Pancreas (tissue), 10 donors: ENCODE results near the gene SPTLC2. TPM values are rescaled to one million over a fixed set of nuclear protein-coding genes. Genes with fewer than 3 reads are reported as not detected.

Source experiments
- ATAC-seq, 4 donors: fragments of 200-7000 bp; cut with Tn5 transposase; one replicate each; pipeline versions ENCODE4 v1.8.0 to v1.9.1; 2020; ENCODE audit warnings: mild to moderate bottlenecking in 4 of 4, moderate library complexity in 4 of 4
- DNase-seq, 6 donors: peaks; one replicate each; pipeline ENCODE4 v3.0.0-alpha.2; 2020
- FAIRE-seq: peaks from 2 replicates; lab custom pipeline; 2012; peaks lifted over from hg19 to GRCh38; lab: Jason Lieb, UNC
- H3K27ac ChIP-seq, 4 donors: fragments of 200-600 bp; sonication (generic); 1 replicate in 3 of 4; 2 replicates in 1 of 4; pipeline versions ENCODE4 v1.5.0 to v1.8.0; 2020
- H3K27me3 ChIP-seq, 4 donors: fragments of 200-600 bp; one replicate each; pipeline ENCODE4 v1.8.0; 2021
- H3K36me3 ChIP-seq, 3 donors: fragments of 200-600 bp; sonication (generic) in 1 of 3; one replicate each; pipeline versions ENCODE4 v1.5.0 to v1.8.0; 2020 to 2021
- H3K4me1 ChIP-seq, 3 donors: fragments of 200-600 bp; one replicate each; pipeline ENCODE4 v1.8.0; 2021
- H3K4me3 ChIP-seq, 4 donors: fragments of 200-600 bp; sonication (generic) in 2 of 4; one replicate each; pipeline versions ENCODE4 v1.5.0 to v1.8.0; 2020 to 2021
- H3K9me3 ChIP-seq, 4 donors: fragments of 200-600 bp; one replicate each; pipeline ENCODE4 v1.8.0; 2021
- CTCF ChIP-seq, 4 donors: fragments of 200-600 bp; sonication (generic) in 3 of 4; IDR thresholded peaks; one replicate each; pipeline versions ENCODE4 v1.5.0 to v1.8.0; 2021; ENCODE audit warnings: antibody characterized with exemption in 4 of 4
- WGBS, 2 donors: extraction: QIAGEN DNeasy Blood & Tissue Kit; methylation state at CpG; one replicate each; pipeline ENCODE4 v1.1.7; 2013; 5-methylcytosine and 5-hydroxymethylcytosine counted together
- intact Hi-C, 3 donors: fragments of 100-400 bp; cut with DNase I; formaldehyde crosslinking; loops; one replicate each; pipeline versions ENCODE4 v1.11.1 to v1.14.2; 2022
- polyA plus RNA-seq, 2 donors: library from polyadenylated mRNA; stranded (reverse); fragments of 200-250 nt; gene quantifications; one replicate each; pipeline ENCODE4 v1.2.3, GENCODE V29; 2013
- total RNA-seq, 6 donors: library from RNA; stranded (reverse); fragmentation: NEBNext Ultra II Directional in 4 of 6; extraction: Animal tissue kit (Norgen Biotek cat#: 25700) in 4 of 6; gene quantifications; one replicate each; pipeline versions ENCODE4 v1.2.1 to v1.2.4, GENCODE V29; 2021 to 2023
- donor health status: healthy with polysubstance abuse.
- donor health status: DM: no; HTN: no; CAD: no; lungs with moderate emphysema.
- donor health status: DM: no; HTN: no; CAD: no.
- donor health status: control.
- donor health status: control.
- donor health status: Bipolar disorder and iron deficiency.
- donor health status: DM: yes; HTN: yes; CAD: no.
- donor health status: DM: no; HTN: no; CAD: no.
- donor health status: DM: no; HTN: no; CAD: no.
- donor health status: DM: yes; HTN: yes; CAD: no.

SPTLC2 gene
- total and polyA plus RNA-seq, 8 donors: 3.2 to 19.4 (median 8.7) TPM

DNA sequence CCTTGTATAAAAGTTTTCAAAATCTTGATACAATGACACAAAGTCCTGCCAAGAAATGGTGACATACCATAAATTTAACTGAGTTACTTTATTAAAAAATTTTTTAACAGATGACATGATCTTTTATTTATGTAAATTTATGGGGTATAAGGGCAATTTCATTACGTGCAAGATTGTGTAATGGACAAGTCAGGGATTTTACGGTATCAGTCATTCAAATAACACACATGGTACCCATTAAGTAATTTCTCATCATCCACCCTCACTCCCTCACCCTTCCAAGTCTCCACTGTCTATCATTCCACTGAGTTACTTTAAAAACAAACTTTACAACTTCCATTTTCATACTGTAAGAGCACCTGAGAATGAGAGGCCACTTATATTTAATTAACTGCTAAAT, 37.4 kb downstream of the SPTLC2 start:
- Histone ChIP-seq H3K36me3 (no peaks in the 10 kb centered on the region), H3K27me3 (no peaks in the 10 kb centered on the region), H3K9me3 (no peaks in the 10 kb centered on the region), H3K4me3 (no peak overlapping the region), H3K27ac (no peak overlapping the region), H3K4me1 (peaks cover 0 to 6% (median 0%) of the 10 kb centered on the region in 3 donors)
- FAIRE-seq (no peak), DNase-seq (no peak), ATAC-seq (no peak)
- intact Hi-C loops: no loop called here
- WGBS, 2 donors: 56 to 58% methylated on average over 2 of the region's 2 CpGs
- TF ChIP-seq CTCF (IDR thresholded peaks at IDR 0.05): no peak

- no peaks in the 10 kb centered on the region for H3K36me3 ChIP-seq
- WGBS, 2 donors: 59 to 60% methylated on average over 4 of the region's 4 CpGs
- intact Hi-C loops: no loop called here
- ATAC-seq: no peak
- H3K9me3 ChIP-seq: no peaks in the 10 kb centered on the region
- no peaks in the 10 kb centered on the region for H3K4me1 ChIP-seq
- no peak for DNase-seq
- FAIRE-seq: no peak
- no peak for TF ChIP-seq CTCF (IDR thresholded peaks at IDR 0.05)
- H3K27ac ChIP-seq: no peak overlapping the region
- H3K4me3 ChIP-seq: no peak overlapping the region
- H3K27me3 ChIP-seq: no peaks in the 10 kb centered on the region
These were observed 41.9 kb downstream of the SPTLC2 start for GRCh38 chr14:77574446-77575115.

GRCh38 chr14:77573964-77574363, 42.5 kb downstream of the SPTLC2 start:
- ATAC-seq: no peak
- intact Hi-C loops: no loop called here

DNA sequence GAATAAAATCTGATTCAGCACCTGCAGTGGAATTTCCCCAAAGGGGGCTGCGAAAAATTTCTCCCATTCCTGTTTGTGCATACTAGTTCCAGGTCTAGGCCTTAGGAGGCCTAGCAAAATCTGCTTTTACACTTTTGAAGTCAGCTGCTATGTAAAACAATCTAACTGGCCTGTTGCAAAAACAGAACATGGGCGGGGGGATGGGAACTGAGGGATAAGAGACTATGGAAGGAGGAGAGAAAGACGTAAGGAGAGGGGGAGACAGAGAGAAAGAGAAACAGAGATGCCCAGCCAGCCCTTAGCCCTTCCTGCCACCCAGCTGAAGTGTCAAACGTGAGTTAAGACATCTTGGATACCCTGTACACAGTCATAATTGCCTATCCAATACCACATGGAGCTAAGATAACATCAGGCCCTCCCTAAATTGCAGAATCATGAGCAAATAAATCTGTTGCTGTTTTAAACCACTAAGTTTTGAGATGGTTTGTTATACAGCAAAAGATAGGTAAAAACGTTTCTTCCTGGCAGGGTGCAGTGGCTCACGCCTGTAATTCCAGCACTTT, 45.6 kb downstream of the SPTLC2 start:
- intact Hi-C loops: no loop called here
- Histone ChIP-seq H3K4me3 (no peak overlapping the region), H3K27ac (no peak overlapping the region), H3K36me3 (no peaks in the 10 kb centered on the region), H3K27me3 (no peaks in the 10 kb centered on the region), H3K9me3 (no peaks in the 10 kb centered on the region), H3K4me1 (no peaks in the 10 kb centered on the region)
- no peak for TF ChIP-seq CTCF (IDR thresholded peaks at IDR 0.05)
- WGBS, 2 donors: 74 to 81% methylated on average over 6 of the region's 6 CpGs
- DNase-seq (no peak), ATAC-seq (no peak), FAIRE-seq (no peak)

More at GRCh38 chr14:77573964-77574363, 42.5 kb downstream of the SPTLC2 start:
- Histone ChIP-seq H3K27me3 (no peaks in the 10 kb centered on the region), H3K9me3 (no peaks in the 10 kb centered on the region), H3K4me1 (no peaks in the 10 kb centered on the region), H3K27ac (no peak overlapping the region), H3K36me3 (no peaks in the 10 kb centered on the region), H3K4me3 (no peak overlapping the region)
- DNase-seq (no peak), FAIRE-seq (no peak)
- WGBS, 2 donors: 98 to 99% methylated on average over 3 of the region's 3 CpGs
- TF ChIP-seq CTCF (IDR thresholded peaks at IDR 0.05): no peak

DNA sequence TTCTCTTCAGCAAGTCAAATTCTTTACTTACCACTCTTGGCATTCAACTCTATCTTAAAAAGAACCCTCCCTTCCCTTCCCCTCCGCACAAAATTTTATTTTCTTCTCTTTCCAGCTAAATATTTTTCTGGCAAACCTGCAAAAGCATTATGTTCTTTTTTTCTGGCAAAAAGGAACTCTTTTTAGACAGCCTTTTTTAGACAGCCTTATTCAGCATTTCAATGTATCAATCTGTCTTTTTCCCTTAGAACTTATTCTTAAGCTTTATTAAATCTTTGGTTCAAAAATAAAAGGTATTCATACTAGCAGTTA, 50.5 kb downstream of the SPTLC2 start:
- no peak overlapping the region for H3K4me3 ChIP-seq
- intact Hi-C loops: no loop called here
- FAIRE-seq (no peak), DNase-seq (no peak), ATAC-seq (no peak)
- peaks cover 0 to 5% (median 0%) of the 10 kb centered on the region in 3 donors for H3K36me3 ChIP-seq
- no peaks in the 10 kb centered on the region for H3K9me3 ChIP-seq
- no peaks in the 10 kb centered on the region for H3K4me1 ChIP-seq
- H3K27me3 ChIP-seq: no peaks in the 10 kb centered on the region
- WGBS, 2 donors: 83 to 96% methylated on average over 1 of the region's 1 CpG
- TF ChIP-seq CTCF (IDR thresholded peaks at IDR 0.05): no peak
- no peak overlapping the region for H3K27ac ChIP-seq
